ENCODE results near the gene DMTF1.

DMTF1 gene

DNA sequence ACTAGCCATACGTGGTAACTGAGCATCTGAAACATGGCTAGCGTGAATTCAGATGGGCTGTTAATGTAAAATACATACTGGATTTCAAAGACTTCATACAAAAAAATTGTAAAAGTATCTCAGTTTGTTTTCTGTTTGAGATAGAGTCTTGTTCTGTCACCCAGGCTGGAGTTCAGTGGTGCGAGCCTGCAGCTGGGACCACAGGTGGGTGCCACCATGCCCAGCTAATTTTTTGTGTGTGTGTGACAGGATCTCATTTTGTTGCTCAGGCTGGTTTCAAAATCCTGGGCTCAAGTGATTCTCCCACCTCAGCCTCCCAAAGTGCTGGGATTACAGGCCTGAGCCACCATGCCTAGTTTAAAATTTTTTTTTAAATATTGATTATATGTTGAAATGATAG lies 62.8 kb downstream of the DMTF1 start:
- TF ChIP-seq CTCF (conservative IDR thresholded peaks at IDR 0.05; ENCODE audit: low read length): no peak
- H3K4me3 ChIP-seq (ENCODE audit: low read length): no peak overlapping the region

GRCh38 chr7:87216701-87217508 lies 64.7 kb downstream of the DMTF1 start:
- no peak for TF ChIP-seq CTCF (conservative IDR thresholded peaks at IDR 0.05; ENCODE audit: low read length)
- DNase-seq (ENCODE audit: low read depth): no peak
- H3K4me3 ChIP-seq (ENCODE audit: low read length): no peak overlapping the region; the same call in 1 of the 2 replicates

More for the DNA sequence above, 62.8 kb downstream of the DMTF1 start:
- DNase-seq (ENCODE audit: low read depth): no peak

DNA sequence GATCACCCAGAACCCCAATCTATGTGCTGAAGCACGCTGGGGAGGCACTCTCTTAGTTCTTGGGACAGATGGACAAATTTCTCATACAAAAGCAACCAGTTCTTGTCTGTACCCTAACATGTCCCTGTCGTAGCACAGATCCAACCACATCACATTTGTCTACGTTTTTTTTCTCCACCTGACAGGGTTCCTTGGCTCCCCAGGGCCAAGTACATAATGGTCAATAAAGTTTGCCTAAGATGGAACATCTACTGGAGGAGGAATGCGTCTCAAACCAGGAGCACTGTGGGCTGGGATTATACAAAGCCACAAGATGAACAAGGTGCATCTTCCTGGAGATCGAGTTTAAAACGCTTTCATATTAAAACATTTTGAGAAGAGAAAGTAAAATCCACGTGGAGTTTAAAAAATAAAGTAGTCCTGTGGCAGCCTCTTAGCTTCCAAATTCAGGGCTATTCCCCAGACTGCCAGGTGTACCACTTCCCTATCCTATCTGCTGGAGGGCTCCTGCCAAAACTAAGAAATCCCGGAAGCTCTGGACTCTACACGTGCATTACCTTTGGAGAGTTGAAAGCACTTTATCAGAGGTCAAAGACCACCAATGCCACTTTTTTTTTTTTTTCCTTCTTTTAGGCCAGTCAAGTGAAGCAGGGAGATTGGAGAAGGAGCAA lies 65.9 kb downstream of the DMTF1 start:
- no peak for TF ChIP-seq CTCF (conservative IDR thresholded peaks at IDR 0.05; ENCODE audit: low read length)
- peak overlapping the region; percentile 95 for H3K4me3 ChIP-seq (ENCODE audit: low read length)
- DNase-seq (ENCODE audit: low read depth): no peak

DNA sequence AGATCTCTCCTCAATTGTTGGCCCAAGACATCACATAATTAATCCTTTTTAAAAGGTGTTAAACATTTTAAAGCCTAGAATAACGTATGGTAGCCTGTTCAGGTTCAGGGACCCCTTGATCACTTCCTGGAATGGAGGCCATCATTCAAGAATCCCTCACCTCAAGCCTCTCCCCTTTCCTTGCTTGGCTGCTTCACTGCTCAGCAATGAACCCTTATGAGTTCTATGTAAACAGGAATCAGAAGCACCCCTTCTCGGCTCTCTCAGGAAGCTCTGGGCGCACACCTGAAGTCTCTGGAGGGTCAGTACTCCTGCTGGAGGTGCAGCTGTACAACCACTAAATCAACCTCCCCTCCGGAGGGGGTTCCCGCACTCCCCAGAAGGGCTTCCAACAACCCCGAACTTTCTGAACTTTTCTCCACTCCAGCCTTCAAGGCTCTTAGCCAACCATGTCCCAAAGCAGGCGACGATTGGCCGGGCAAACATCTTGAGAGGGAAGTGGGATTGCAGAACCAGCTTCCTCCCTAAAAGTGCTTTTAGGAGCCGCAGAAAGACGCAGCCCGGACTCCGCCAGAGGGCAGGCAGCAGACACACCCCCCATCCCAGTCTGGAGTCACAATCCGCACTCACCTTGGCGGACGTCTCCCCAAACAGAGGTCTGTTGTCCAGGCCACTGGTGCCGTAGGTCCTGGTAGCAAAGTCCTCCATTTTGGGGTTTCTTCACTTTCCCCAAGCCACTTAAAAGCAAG lies 66.7 kb downstream of the DMTF1 start:
- peak; percentile 24; the same call in 1 of the 2 replicates for TF ChIP-seq CTCF (conservative IDR thresholded peaks at IDR 0.05; ENCODE audit: low read length)
- H3K4me3 ChIP-seq (ENCODE audit: low read length): peak overlapping the region; percentile 95
- peak; percentile 55 for DNase-seq (ENCODE audit: low read depth)

GRCh38 chr7:87219545-87220025 lies 67.3 kb downstream of the DMTF1 start, which contains the start of gene TMEM243:
Gene TMEM243 (minus strand): TSS chr7:87219732. CDS start chr7:87219503, 229 bp downstream.
- TF ChIP-seq CTCF (conservative IDR thresholded peaks at IDR 0.05; ENCODE audit: low read length): peak; percentile 21; the same call in 1 of the 2 replicates
- peak within 1 kb of the TSS; percentile 95 for H3K4me3 ChIP-seq (ENCODE audit: low read length)
- peak; percentile 68 for DNase-seq (ENCODE audit: low read depth)

GRCh38 chr7:87220026-87220733 lies 67.9 kb downstream of the DMTF1 start:
- peak; percentile 72 for DNase-seq (ENCODE audit: low read depth)
- TF ChIP-seq CTCF (conservative IDR thresholded peaks at IDR 0.05; ENCODE audit: low read length): no peak

More at GRCh38 chr7:87220026-87220733, 67.9 kb downstream of the DMTF1 start:
- peak overlapping the region; percentile 95 for H3K4me3 ChIP-seq (ENCODE audit: low read length)

Data from AG10803 (cell line).